GM12878 (cell line): ENCODE data around the gene RYR2. TPM values are rescaled to one million over a fixed set of nuclear protein-coding genes. Genes with fewer than 3 reads are reported as not detected.
A peak's percentile ranks its signal among the peaks of the same experiment; 100 is the strongest.

Experiments
- ATAC-seq: fragments of 200-7000 bp; cut with Tn5 transposase; 3 replicates; pipeline ENCODE4 v1.9.1; 2020; ENCODE audit warnings: mild to moderate bottlenecking, moderate library complexity
- BruUV-seq: library from RNA; stranded (reverse); fragments of 400-500 nt; replicated peaks from 2 replicates; lab custom pipeline; 2021; lab: Mats Ljungman, UMichigan
- CTCF ChIA-PET: fragments of 300-600 bp; sonication (Branson Sonifier 250); formaldehyde crosslinking; extraction: SDS; loops from one replicate; lab custom pipeline; 2021; ENCODE audit warnings: inconsistent platforms; lab: Yijun Ruan, JAX
- POLR2A ChIA-PET: fragments of 350-600 bp; formaldehyde crosslinking; extraction: SDS; loops from one replicate; lab custom pipeline; 2021; ENCODE audit warnings: inconsistent platforms; lab: Charles Lee
- RAD21 ChIA-PET: fragments of 300-600 bp; sonication (Branson Sonifier 250); formaldehyde crosslinking; loops from one replicate; lab custom pipeline; 2023; ENCODE audit warnings: antibody characterized with exemption; ENCODE audit not compliant: unreplicated experiment; lab: Charles Lee
- SMC1A ChIA-PET: fragments of 300-600 bp; sonication (Branson Sonifier 250); formaldehyde crosslinking; loops from one replicate; lab custom pipeline; 2023; ENCODE audit not compliant: unreplicated experiment, uncharacterized antibody; lab: Charles Lee
- DNase-seq: peaks from one replicate; pipeline ENCODE4 v3.0.0-alpha.2; 2011; ENCODE audit warnings: low read depth, low spot score
- FAIRE-seq: peaks from 3 replicates; lab custom pipeline; 2011; peaks lifted over from hg19 to GRCh38; lab: Jason Lieb, UNC
- H2AFZ ChIP-seq: 2 replicates; pipeline ENCODE4 v1.6.0; 2011; ENCODE audit warnings: low read depth, low read length, control low read depth; ENCODE audit not compliant: control insufficient read depth
- H3K27ac ChIP-seq: 2 replicates; pipeline ENCODE4 v1.5.1; 2011; ENCODE audit warnings: control low read depth; ENCODE audit not compliant: control insufficient read depth, insufficient read depth
- H3K27me3 ChIP-seq, 2 experiments: replicated peaks in 1 of 2; 2 replicates each; pipeline versions ENCODE4 v1.6.0 to v1.6.1; 2011; ENCODE audit warnings: low read length in 1 of 2; ENCODE audit not compliant: control insufficient read depth in 2 of 2, insufficient read depth in 2 of 2
- H3K36me3 ChIP-seq, 2 experiments: 2 replicates each; pipeline ENCODE4 v1.5.1; 2011; ENCODE audit warnings: low read length in 1 of 2; ENCODE audit not compliant: control insufficient read depth in 2 of 2, insufficient read depth in 2 of 2
- H3K4me1 ChIP-seq: 2 replicates; pipeline ENCODE4 v1.6.1; 2011; ENCODE audit warnings: mild to moderate bottlenecking, low read length, moderate library complexity, mixed read lengths; ENCODE audit not compliant: control insufficient read depth, insufficient read depth
- H3K4me2 ChIP-seq: 2 replicates; pipeline ENCODE4 v1.6.0; 2011; ENCODE audit warnings: control low read depth; ENCODE audit not compliant: control insufficient read depth, insufficient read depth
- H3K4me3 ChIP-seq: fragments of 200-600 bp; sonication (generic); 2 replicates; pipeline ENCODE4 v1.5.1; 2016
- H3K79me2 ChIP-seq: 2 replicates; pipeline ENCODE4 v1.6.0; 2011; ENCODE audit warnings: low read length; ENCODE audit not compliant: control insufficient read depth, insufficient read depth
- H3K9ac ChIP-seq: 2 replicates; pipeline ENCODE4 v1.8.0; 2011; ENCODE audit warnings: low read length, control low read depth, mixed read lengths; ENCODE audit not compliant: control insufficient read depth, insufficient read depth
- H3K9me3 ChIP-seq: replicated peaks from 3 replicates; pipeline ENCODE4 v1.5.1; 2011; ENCODE audit warnings: mild to moderate bottlenecking, low read length; ENCODE audit not compliant: control insufficient read depth, insufficient read depth
- H4K20me1 ChIP-seq: 2 replicates; pipeline ENCODE4 v1.6.0; 2011; ENCODE audit not compliant: control insufficient read depth, insufficient read depth
- ASH2L ChIP-seq: fragments of 300-600, 200-600 bp; sonication (generic); IDR thresholded peaks from 2 replicates; pipeline ENCODE4 v1.6.1; 2017; ENCODE audit warnings: low read depth, mild to moderate bottlenecking, borderline replicate concordance
- ATF2 ChIP-seq: IDR thresholded peaks from 2 replicates; pipeline ENCODE4 v1.6.1; 2012; ENCODE audit warnings: low read length, inconsistent platforms
- CBX5 ChIP-seq: sonication (generic); IDR thresholded peaks from 2 replicates; pipeline ENCODE4 v1.6.1; 2016; ENCODE audit warnings: low read depth, moderate library complexity, mild to moderate bottlenecking, inconsistent platforms
- E4F1 ChIP-seq: fragments of 450-650 bp; IDR thresholded peaks from 2 replicates; pipeline ENCODE4 v1.6.1; 2018; ENCODE audit warnings: borderline replicate concordance, mild to moderate bottlenecking; ENCODE audit not compliant: partially characterized antibody
- ELK1 ChIP-seq: IDR thresholded peaks from 2 replicates; pipeline ENCODE4 v1.6.1; 2012; ENCODE audit warnings: low read depth, low read length, improper control_type of control experiment
- HDGF ChIP-seq: fragments of 450-650 bp; IDR thresholded peaks from 2 replicates; pipeline ENCODE4 v1.6.1; 2016; ENCODE audit warnings: antibody characterized with exemption
- PAX5 ChIP-seq: IDR thresholded peaks from 2 replicates; pipeline ENCODE4 v1.6.1; 2011; ENCODE audit warnings: low read depth, low read length, borderline replicate concordance
- PBX3 ChIP-seq: IDR thresholded peaks from 2 replicates; pipeline ENCODE4 v1.6.1; 2011; ENCODE audit warnings: mild to moderate bottlenecking, low read depth, low read length, moderate library complexity; ENCODE audit not compliant: insufficient replicate concordance
- RBBP5 ChIP-seq: fragments of 200-600 bp; sonication (generic); conservative IDR thresholded peaks from 2 replicates; pipeline ENCODE4 v1.6.1; 2016
- RCOR1 ChIP-seq: conservative IDR thresholded peaks from 2 replicates; pipeline ENCODE4 v1.6.1; 2012; ENCODE audit warnings: low read depth, low read length, improper control_type of control experiment
- SMAD1 ChIP-seq: fragments of 450-650 bp; IDR thresholded peaks from 2 replicates; pipeline ENCODE4 v1.6.1; 2018; ENCODE audit warnings: mild to moderate bottlenecking, low read depth; ENCODE audit not compliant: partially characterized antibody
- SMAD5 ChIP-seq: IDR thresholded peaks from 2 replicates; pipeline ENCODE4 v1.6.1; 2016; ENCODE audit warnings: antibody characterized with exemption, low read depth
- ZBTB33 ChIP-seq: fragments of 450-650 bp; IDR thresholded peaks from 2 replicates; pipeline ENCODE4 v1.6.1; 2017; ENCODE audit warnings: mild to moderate bottlenecking
- WGBS: methylation state at CpG from one replicate; pipeline ENCODE4 v1.1.6; 2016; ENCODE audit warnings: low lambda C conversion rate; ENCODE audit not compliant: insufficient replicate concordance, insufficient coverage; ENCODE audit errors: missing lambda C conversion rate; 5-methylcytosine and 5-hydroxymethylcytosine counted together
- in situ Hi-C: fragments of 300-500 bp; cut with MboI; formaldehyde crosslinking; loops from 9 replicates; pipeline ENCODE4 v1.14.3; 2018; ENCODE audit warnings: mixed read lengths
- intact Hi-C: fragments of 100-400 bp; cut with micrococcal nuclease; formaldehyde crosslinking; loops from one replicate; pipeline ENCODE4 v1.14.2; 2022; ENCODE audit not compliant: unreplicated experiment
- polyA plus RNA-seq, 11 experiments: library from polyadenylated mRNA; depleted of rRNA in 4 of 11; unstranded in 6 of 11; stranded (reverse) in 5 of 11; fragments of >200 nt; fragmentation: Nextera tagmentation in 4 of 11; fragmentation: Illumina TruSeq in 1 of 11; extraction: Ambion mirVana in 4 of 11; extraction: Trizol in 1 of 11; gene quantifications; 1 replicate in 1 of 11; 2 replicates in 10 of 11; pipeline versions ENCODE4 v1.2.1 to v1.2.3, GENCODE V29; 2011 to 2016; ENCODE audit warnings: inconsistent platforms in 2 of 11, missing spikeins in 2 of 11, low read depth in 1 of 11
- total RNA-seq, 4 experiments: library from RNA; depleted of rRNA in 3 of 4; stranded (reverse); fragments of >200 nt in 3 of 4; fragmentation: Illumina TruSeq in 1 of 4; extraction: Trizol in 1 of 4; gene quantifications; 2 replicates each; pipeline versions ENCODE4 v1.2.1 to v1.2.3, GENCODE V29; 2013 to 2021

Gene RYR2
- total and polyA plus RNA-seq, 10 of the 15 experiments (the other 5 are each of a cell fraction or from before 2014, with no cell fraction given): 0.01 to 0.04 TPM; not detected in 8

GRCh38 chr1:237702161-237702560 is 660.2 kb downstream of the RYR2 start:
- no peaks in the 10 kb centered on the region for H4K20me1 ChIP-seq
- no peak overlapping the region for H2AFZ ChIP-seq
- H3K9me3 ChIP-seq: no peaks in the 10 kb centered on the region
- H3K27me3 ChIP-seq: no peaks in the 10 kb centered on the region
- H3K9ac ChIP-seq: no peak overlapping the region
- FAIRE-seq (no peak), DNase-seq (no peak), ATAC-seq (peak; percentile 41)
- H3K27ac ChIP-seq: no peak overlapping the region
- CTCF ChIA-PET: no interaction called here
- WGBS: 2% methylated on average over 2 of the region's 2 CpGs
- SMC1A ChIA-PET: no interaction called here
- H3K4me1 ChIP-seq: no peaks in the 10 kb centered on the region
- H3K4me2 ChIP-seq: no peak overlapping the region
- in situ Hi-C loops: no loop called here
- no peak overlapping the region for H3K4me3 ChIP-seq
- intact Hi-C loops: no loop called here
- POLR2A ChIA-PET: no interaction called here
- H3K36me3 ChIP-seq: no peaks in the 10 kb centered on the region
- no peaks in the 10 kb centered on the region for H3K79me2 ChIP-seq
- RAD21 ChIA-PET: no interaction called here
- no TSS peak for BruUV-seq
- no peak for TF ChIP-seq PAX5
- no peak for TF ChIP-seq HDGF
- TF ChIP-seq ZBTB33: no peak
- no peak for TF ChIP-seq ASH2L
- TF ChIP-seq PBX3: no peak
- TF ChIP-seq RCOR1: no peak
- TF ChIP-seq E4F1: no peak
- TF ChIP-seq RBBP5: no peak
- TF ChIP-seq SMAD5: no peak
- TF ChIP-seq CBX5: no peak
- TF ChIP-seq ATF2: no peak
- no peak for TF ChIP-seq SMAD1
- no peak for TF ChIP-seq ELK1
